RWPE2 (cell line): ENCODE measurements around the gene TRIM75.

Experiments
- ATAC-seq: fragments of 200-7000 bp; cut with Tn5 transposase; 3 replicates; pipeline ENCODE4 v1.9.1; 2021; ENCODE audit warnings: low read depth
- DNase-seq: peaks from one replicate; pipeline ENCODE4 v3.0.0-alpha.2; 2020; ENCODE audit warnings: low spot score
- H3K27ac ChIP-seq: fragments of 450-650 bp; 2 replicates; pipeline ENCODE4 v1.5.1; 2017; ENCODE audit warnings: mild to moderate bottlenecking; ENCODE audit not compliant: poor library complexity, severe bottlenecking
- H3K27me3 ChIP-seq: fragments of 250-450 bp; sonication (Bioruptor Pico); 2 replicates; pipeline ENCODE4 v1.5.1; 2021; ENCODE audit warnings: mild to moderate bottlenecking, moderate library complexity; ENCODE audit not compliant: insufficient read depth, poor library complexity, severe bottlenecking
- H3K36me3 ChIP-seq: fragments of 250-450 bp; sonication (Bioruptor Pico); 2 replicates; pipeline ENCODE4 v1.5.1; 2020; ENCODE audit warnings: low read depth, mild to moderate bottlenecking, moderate library complexity
- H3K4me1 ChIP-seq: fragments of 250-450 bp; sonication (Bioruptor Pico); 2 replicates; pipeline ENCODE4 v1.5.1; 2021; ENCODE audit warnings: mild to moderate bottlenecking, moderate library complexity; ENCODE audit not compliant: insufficient read depth, poor library complexity, severe bottlenecking
- H3K4me3 ChIP-seq: fragments of 250-450 bp; sonication (Bioruptor Pico); 2 replicates; pipeline ENCODE4 v1.5.1; 2021; ENCODE audit warnings: mild to moderate bottlenecking, moderate library complexity; ENCODE audit not compliant: severe bottlenecking
- H3K9me3 ChIP-seq: fragments of 250-450 bp; sonication (Bioruptor Pico); 2 replicates; pipeline ENCODE4 v1.5.1; 2021; ENCODE audit warnings: mild to moderate bottlenecking, moderate library complexity; ENCODE audit not compliant: severe bottlenecking
- CTCF ChIP-seq: fragments of 450-650 bp; IDR thresholded peaks from one replicate; pipeline ENCODE4 v1.5.1; 2017; ENCODE audit warnings: mild to moderate bottlenecking, moderate library complexity; ENCODE audit not compliant: poor library complexity, severe bottlenecking

TRIM75 gene

DNA sequence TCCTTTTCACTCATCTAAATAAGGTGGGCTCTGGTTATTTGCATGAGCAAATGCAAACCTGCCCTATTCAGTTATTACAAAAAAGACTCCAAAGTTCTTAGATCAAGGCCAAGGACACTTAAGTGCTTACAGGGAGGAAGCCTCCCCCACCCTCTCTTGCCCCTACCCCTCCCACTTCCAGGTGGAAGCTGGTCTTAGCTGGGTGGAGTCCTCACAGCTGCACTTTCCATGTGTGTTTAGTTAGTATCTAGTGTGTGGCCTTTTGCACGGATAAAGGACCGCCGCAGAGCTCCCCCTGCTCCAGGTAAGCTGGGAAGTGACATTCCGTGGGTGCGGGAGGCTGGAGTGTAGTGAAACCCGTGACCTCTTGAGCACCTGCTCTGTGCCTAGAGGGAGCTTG lies at the start of gene TRIM75:
TSS of gene TRIM75 (plus strand) at position 222 of the 400 bp plus-strand sequence. CDS start 5,282 bp downstream, outside the sequence.
- ATAC-seq (no peak), DNase-seq (no peak)
- no peaks in the 10 kb centered on the region for H3K36me3 ChIP-seq
- no peaks in the 10 kb centered on the region for H3K27me3 ChIP-seq
- no peak for TF ChIP-seq CTCF
- H3K9me3 ChIP-seq = no peaks in the 10 kb centered on the region
- H3K4me3 ChIP-seq = no peak within 1 kb of the TSS
- no peak within 1 kb of the TSS for H3K27ac ChIP-seq
- no peaks in the 10 kb centered on the region for H3K4me1 ChIP-seq

DNA sequence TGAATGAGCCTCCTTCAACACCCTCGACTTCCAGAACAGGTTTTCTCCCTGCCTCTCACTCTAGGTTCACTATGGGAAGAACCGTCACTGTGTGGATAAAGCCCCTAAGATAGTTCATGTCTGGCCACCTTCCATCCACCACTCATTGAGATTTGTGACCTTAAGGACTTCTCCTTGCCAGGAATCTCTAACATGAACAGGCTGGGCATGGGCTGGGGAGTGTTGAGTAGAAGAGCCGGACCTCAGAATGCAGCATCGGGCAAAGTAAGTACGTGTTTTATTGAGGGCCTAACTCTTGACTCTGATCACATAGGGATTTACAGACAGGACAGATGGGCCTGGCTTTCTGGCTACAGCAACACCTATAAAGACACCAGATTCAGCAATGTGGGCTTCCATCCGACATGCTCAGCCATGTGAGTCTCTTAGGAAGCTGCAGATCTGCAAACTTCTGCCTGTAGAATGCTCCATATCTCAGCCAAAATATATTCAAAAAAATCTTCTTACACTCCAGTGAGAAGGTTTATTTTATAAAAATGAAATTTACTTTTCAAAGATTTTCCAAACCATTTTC lies 48.2 kb upstream of the TRIM75 start:
- no peaks in the 10 kb centered on the region for H3K4me1 ChIP-seq
- no peak for TF ChIP-seq CTCF
- ATAC-seq (no peak), DNase-seq (no peak)
- no peaks in the 10 kb centered on the region for H3K9me3 ChIP-seq
- H3K4me3 ChIP-seq = no peak overlapping the region
- no peaks in the 10 kb centered on the region for H3K36me3 ChIP-seq
- peaks cover 8% of the 10 kb centered on the region for H3K27me3 ChIP-seq
- H3K27ac ChIP-seq = no peak overlapping the region

DNA sequence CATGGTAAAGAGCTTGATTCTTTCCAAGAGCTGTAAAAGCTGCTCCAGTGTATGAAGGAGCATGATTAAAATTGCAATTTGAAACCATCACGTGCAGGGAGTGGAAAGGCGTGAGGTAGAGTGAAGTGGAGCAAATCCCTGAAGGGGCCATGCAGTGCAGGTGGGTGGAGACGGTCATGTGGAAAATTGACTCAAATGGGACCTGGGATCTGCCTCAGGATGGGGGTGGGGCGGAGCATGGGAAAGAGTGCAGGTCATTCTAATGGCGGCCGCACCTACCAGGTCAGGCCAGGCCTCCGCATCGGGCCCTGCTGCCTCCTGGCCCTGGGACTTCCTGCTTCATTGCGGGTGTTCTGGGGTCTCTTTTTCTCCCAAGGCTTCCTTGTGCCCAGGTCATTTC lies 47.2 kb upstream of the TRIM75 start:
- ATAC-seq = no peak
- Histone ChIP-seq H3K4me3 (no peak overlapping the region), H3K36me3 (no peaks in the 10 kb centered on the region), H3K4me1 (no peaks in the 10 kb centered on the region), H3K27me3 (peaks cover 8% of the 10 kb centered on the region), H3K27ac (no peak overlapping the region), H3K9me3 (no peaks in the 10 kb centered on the region)
- TF ChIP-seq CTCF = no peak
- DNase-seq = no peak

DNA sequence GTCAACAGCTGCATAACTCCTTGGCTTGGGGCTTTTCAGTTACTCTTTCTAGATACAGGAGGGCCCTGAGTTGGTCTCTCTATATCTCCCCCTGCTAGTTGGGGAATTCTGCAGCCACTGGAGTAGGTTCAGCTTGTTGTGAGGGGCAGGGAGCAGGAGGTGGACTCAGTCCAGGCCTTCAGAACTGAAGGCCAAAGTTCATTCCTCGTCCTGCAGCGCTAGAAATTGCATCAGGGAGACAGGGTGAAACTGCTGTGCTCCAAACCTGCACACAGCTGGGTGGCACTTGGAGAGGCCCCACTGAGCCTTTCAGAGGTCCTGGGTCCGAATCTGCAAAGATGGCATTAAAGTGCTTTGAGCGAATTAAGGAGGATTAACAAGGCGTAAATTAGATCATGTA lies 46.8 kb upstream of the TRIM75 start:
- DNase-seq = no peak
- no peaks in the 10 kb centered on the region for H3K9me3 ChIP-seq
- ATAC-seq = no peak
- peaks cover 8% of the 10 kb centered on the region for H3K27me3 ChIP-seq
- no peaks in the 10 kb centered on the region for H3K36me3 ChIP-seq
- no peak for TF ChIP-seq CTCF
- H3K27ac ChIP-seq = no peak overlapping the region
- no peaks in the 10 kb centered on the region for H3K4me1 ChIP-seq
- H3K4me3 ChIP-seq = no peak overlapping the region

GRCh38 chr4:165009493-165010227 lies 44.0 kb upstream of the TRIM75 start:
- no peak for DNase-seq
- Histone ChIP-seq H3K27ac (no peak overlapping the region), H3K27me3 (no peaks in the 10 kb centered on the region), H3K4me3 (no peak overlapping the region), H3K4me1 (no peaks in the 10 kb centered on the region), H3K36me3 (no peaks in the 10 kb centered on the region), H3K9me3 (no peaks in the 10 kb centered on the region)
- ATAC-seq = no peak
- TF ChIP-seq CTCF = no peak
